ENCODE results near the gene GRK1. TPM values are rescaled to one million over a fixed set of nuclear protein-coding genes. Genes with fewer than 3 reads are reported as not detected.

The GRK1 gene
- total RNA-seq, 1 donor from 2014 or later: 0.34 TPM

- no peak for TF ChIP-seq CTCF (IDR thresholded peaks at IDR 0.05; ENCODE audit: unreplicated experiment)
- Mint-ChIP-seq H3K27me3 (ENCODE audit: low read depth) (peaks cover 3% of the 10 kb centered on the region), H3K27ac (no peak overlapping the region), H3K4me1 (no peaks in the 10 kb centered on the region), H3K36me3 (no peaks in the 10 kb centered on the region), H3K9me3 (no peaks in the 10 kb centered on the region), H3K4me3 (no peak overlapping the region)
- DNase-seq (ENCODE audit: low spot score in 2 of 2, unreplicated experiment in 2 of 2): peak in 1 of 2 experiments; percentile 15
Observed at GRCh38 chr13:113667771-113668490, 912 bp downstream of the GRK1 start.

- peaks cover under 1% of the 10 kb centered on the region for H3K27me3 Mint-ChIP-seq (ENCODE audit: low read depth)
- H3K36me3 Mint-ChIP-seq: no peaks in the 10 kb centered on the region
- H3K4me1 Mint-ChIP-seq: no peaks in the 10 kb centered on the region
- DNase-seq (ENCODE audit: low spot score in 2 of 2, unreplicated experiment in 2 of 2): peak; percentile 14 to 30
- no peak overlapping the region for H3K27ac Mint-ChIP-seq
- H3K9me3 Mint-ChIP-seq: no peaks in the 10 kb centered on the region
- TF ChIP-seq CTCF (IDR thresholded peaks at IDR 0.05; ENCODE audit: unreplicated experiment): no peak
- no peak overlapping the region for H3K4me3 Mint-ChIP-seq
Observed at GRCh38 chr13:113668491-113668971, 1.5 kb downstream of the GRK1 start.

- H3K27me3 Mint-ChIP-seq (ENCODE audit: low read depth): no peaks in the 10 kb centered on the region
- no peak for TF ChIP-seq CTCF (IDR thresholded peaks at IDR 0.05; ENCODE audit: unreplicated experiment)
- H3K4me3 Mint-ChIP-seq: no peak overlapping the region
- DNase-seq (ENCODE audit: low spot score in 2 of 2, unreplicated experiment in 2 of 2): peak; percentile 10 to 29
- no peaks in the 10 kb centered on the region for H3K9me3 Mint-ChIP-seq
- H3K4me1 Mint-ChIP-seq: no peaks in the 10 kb centered on the region
- no peaks in the 10 kb centered on the region for H3K36me3 Mint-ChIP-seq
- H3K27ac Mint-ChIP-seq: no peak overlapping the region
Observed at GRCh38 chr13:113669231-113669754, 2.3 kb downstream of the GRK1 start.

GRCh38 chr13:113669755-113670341 lies 2.8 kb downstream of the GRK1 start:
- no peaks in the 10 kb centered on the region for H3K4me1 Mint-ChIP-seq
- H3K4me3 Mint-ChIP-seq: no peak overlapping the region
- H3K36me3 Mint-ChIP-seq: no peaks in the 10 kb centered on the region
- no peaks in the 10 kb centered on the region for H3K9me3 Mint-ChIP-seq
- peak; percentile 14 to 29 for DNase-seq (ENCODE audit: low spot score in 2 of 2, unreplicated experiment in 2 of 2)
- no peak overlapping the region for H3K27ac Mint-ChIP-seq
- TF ChIP-seq CTCF (IDR thresholded peaks at IDR 0.05; ENCODE audit: unreplicated experiment): no peak
- H3K27me3 Mint-ChIP-seq (ENCODE audit: low read depth): no peaks in the 10 kb centered on the region

- Mint-ChIP-seq H3K36me3 (no peaks in the 10 kb centered on the region), H3K27ac (no peak overlapping the region), H3K27me3 (ENCODE audit: low read depth) (no peaks in the 10 kb centered on the region), H3K4me3 (no peak overlapping the region), H3K9me3 (no peaks in the 10 kb centered on the region), H3K4me1 (no peaks in the 10 kb centered on the region)
- peak in 1 of 2 experiments; percentile 12 for DNase-seq (ENCODE audit: low spot score in 2 of 2, unreplicated experiment in 2 of 2)
- TF ChIP-seq CTCF (IDR thresholded peaks at IDR 0.05; ENCODE audit: unreplicated experiment): no peak
Observed at GRCh38 chr13:113670541-113670940, 3.5 kb downstream of the GRK1 start.
